ENCODE results near the gene IMPA2.

Gene IMPA2

GRCh38 chr18:12052866-12053265 is 71.6 kb downstream of the IMPA2 start:
- Histone ChIP-seq H3K36me3 (ENCODE audit: control insufficient read depth in 2 of 2, insufficient read depth in 1 of 2, low read length in 2 of 2) (no peaks in the 10 kb centered on the region), H3K4me3 (ENCODE audit: low read depth, low read length) (no peak overlapping the region)
- TF ChIP-seq, protein P1, sequence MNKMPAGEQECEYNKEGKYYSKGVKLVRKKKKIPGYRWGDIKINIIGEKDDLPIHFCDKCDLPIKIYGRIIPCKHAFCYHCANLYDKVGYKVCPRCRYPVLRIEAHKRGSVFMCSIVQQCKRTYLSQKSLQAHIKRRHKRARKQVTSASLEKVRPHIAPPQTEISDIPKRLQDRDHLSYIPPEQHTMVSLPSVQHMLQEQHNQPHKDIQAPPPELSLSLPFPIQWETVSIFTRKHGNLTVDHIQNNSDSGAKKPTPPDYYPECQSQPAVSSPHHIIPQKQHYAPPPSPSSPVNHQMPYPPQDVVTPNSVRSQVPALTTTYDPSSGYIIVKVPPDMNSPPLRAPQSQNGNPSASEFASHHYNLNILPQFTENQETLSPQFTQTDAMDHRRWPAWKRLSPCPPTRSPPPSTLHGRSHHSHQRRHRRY (tag by site-specific recombination; IDR thresholded peaks at IDR 0.05): no peak
- TF ChIP-seq ZFP41 (tag by site-specific recombination; IDR thresholded peaks at IDR 0.05; ENCODE audit: borderline replicate concordance): no peak
- TF ChIP-seq TCF7L2 (IDR thresholded peaks at IDR 0.05; ENCODE audit: borderline replicate concordance, low read depth, low read length): no peak
- TF ChIP-seq, protein P2, sequence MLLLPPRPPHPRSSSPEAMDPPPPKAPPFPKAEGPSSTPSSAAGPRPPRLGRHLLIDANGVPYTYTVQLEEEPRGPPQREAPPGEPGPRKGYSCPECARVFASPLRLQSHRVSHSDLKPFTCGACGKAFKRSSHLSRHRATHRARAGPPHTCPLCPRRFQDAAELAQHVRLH (tag by site-specific recombination; IDR thresholded peaks at IDR 0.05): no peak
- no peak for TF ChIP-seq REST (tag by site-specific recombination; IDR thresholded peaks at IDR 0.05)
- no peak for TF ChIP-seq ZBTB8A (tag by site-specific recombination; IDR thresholded peaks at IDR 0.05)
- no peak for TF ChIP-seq ZNF677 (tag by site-specific recombination; IDR thresholded peaks at IDR 0.05)
- TF ChIP-seq ZNF521 (tag by site-specific recombination; IDR thresholded peaks at IDR 0.05): no peak
- TF ChIP-seq ZNF239 (tag by site-specific recombination; IDR thresholded peaks at IDR 0.05): no peak
- TF ChIP-seq, protein P3, sequence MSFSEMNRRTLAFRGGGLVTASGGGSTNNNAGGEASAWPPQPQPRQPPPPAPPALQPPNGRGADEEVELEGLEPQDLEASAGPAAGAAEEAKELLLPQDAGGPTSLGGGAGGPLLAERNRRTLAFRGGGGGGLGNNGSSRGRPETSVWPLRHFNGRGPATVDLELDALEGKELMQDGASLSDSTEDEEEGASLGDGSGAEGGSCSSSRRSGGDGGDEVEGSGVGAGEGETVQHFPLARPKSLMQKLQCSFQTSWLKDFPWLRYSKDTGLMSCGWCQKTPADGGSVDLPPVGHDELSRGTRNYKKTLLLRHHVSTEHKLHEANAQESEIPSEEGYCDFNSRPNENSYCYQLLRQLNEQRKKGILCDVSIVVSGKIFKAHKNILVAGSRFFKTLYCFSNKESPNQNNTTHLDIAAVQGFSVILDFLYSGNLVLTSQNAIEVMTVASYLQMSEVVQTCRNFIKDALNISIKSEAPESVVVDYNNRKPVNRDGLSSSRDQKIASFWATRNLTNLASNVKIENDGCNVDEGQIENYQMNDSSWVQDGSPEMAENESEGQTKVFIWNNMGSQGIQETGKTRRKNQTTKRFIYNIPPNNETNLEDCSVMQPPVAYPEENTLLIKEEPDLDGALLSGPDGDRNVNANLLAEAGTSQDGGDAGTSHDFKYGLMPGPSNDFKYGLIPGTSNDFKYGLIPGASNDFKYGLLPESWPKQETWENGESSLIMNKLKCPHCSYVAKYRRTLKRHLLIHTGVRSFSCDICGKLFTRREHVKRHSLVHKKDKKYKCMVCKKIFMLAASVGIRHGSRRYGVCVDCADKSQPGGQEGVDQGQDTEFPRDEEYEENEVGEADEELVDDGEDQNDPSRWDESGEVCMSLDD (tag by site-specific recombination; IDR thresholded peaks at IDR 0.05): no peak
- no peak for TF ChIP-seq ZBTB7A (tag by site-specific recombination; IDR thresholded peaks at IDR 0.05; ENCODE audit: low read depth)
- TF ChIP-seq ZNF639 (tag by site-specific recombination; IDR thresholded peaks at IDR 0.05): no peak
- no peak for TF ChIP-seq ZNF174 (tag by site-specific recombination; IDR thresholded peaks at IDR 0.05)
- TF ChIP-seq ZNF473 (tag by site-specific recombination; IDR thresholded peaks at IDR 0.05): no peak
- no peak for TF ChIP-seq MEIS1 (CRISPR knock-in tag; IDR thresholded peaks at IDR 0.05; ENCODE audit: borderline replicate concordance)
- TF ChIP-seq FEZF1 (tag by site-specific recombination; IDR thresholded peaks at IDR 0.05): no peak
- TF ChIP-seq KLF17 (tag by site-specific recombination; IDR thresholded peaks at IDR 0.05): no peak
- TF ChIP-seq ZNF449 (tag by site-specific recombination; IDR thresholded peaks at IDR 0.05): no peak
- TF ChIP-seq ZNF175 (tag by site-specific recombination; IDR thresholded peaks at IDR 0.05): no peak
- no peak for TF ChIP-seq ZNF248 (tag by site-specific recombination; IDR thresholded peaks at IDR 0.05)

More at GRCh38 chr18:12052866-12053265, 71.6 kb downstream of the IMPA2 start:
- ChIA-PET CTCF (interaction anchor here (0.6 kb wide), 1 partner anchor 399 kb away, joined by 3 read pairs; no protein-coding TSS in a partner anchor), POLR2A (no interaction called here)
- no peak overlapping the region for H3K27ac ChIP-seq (ENCODE audit: extremely low read depth, low read depth, low read length)
- no peaks in the 10 kb centered on the region for H3K9me3 ChIP-seq (ENCODE audit: control insufficient read depth, insufficient read depth, low read depth, low read length)
- no peaks in the 10 kb centered on the region for H3K4me1 ChIP-seq (ENCODE audit: control insufficient read depth, insufficient read depth, low read length)

Data from HEK293 (cell line).